ENCODE measurements around the gene STYXL1.

The STYXL1 gene

GRCh38 chr7:75991531-75992082 lies 56.2 kb downstream of the STYXL1 start:
- no peak for DNase-seq

GRCh38 chr7:75989500-75990388 lies 58.1 kb downstream of the STYXL1 start:
- DNase-seq = no peak

- DNase-seq = no peak
These were observed 59.0 kb downstream of the STYXL1 start for GRCh38 chr7:75988568-75989499.

- no peak for DNase-seq
These were observed 59.8 kb downstream of the STYXL1 start for GRCh38 chr7:75987805-75988567.

- DNase-seq = no peak
These were observed 60.6 kb downstream of the STYXL1 start for GRCh38 chr7:75987026-75987804.

GRCh38 chr7:75986147-75986781 lies 61.5 kb downstream of the STYXL1 start:
- DNase-seq = no peak

- no peak for DNase-seq
These were observed 62.2 kb downstream of the STYXL1 start for GRCh38 chr7:75985518-75986146.

GRCh38 chr7:75985009-75985517 lies 62.7 kb downstream of the STYXL1 start:
- no peak for DNase-seq

- DNase-seq = no peak
These were observed 63.4 kb downstream of the STYXL1 start for GRCh38 chr7:75984130-75985008.

GRCh38 chr7:75983471-75984129 lies 64.2 kb downstream of the STYXL1 start:
- DNase-seq = no peak

- DNase-seq = no peak
These were observed 65.3 kb downstream of the STYXL1 start for GRCh38 chr7:75982306-75983064.

GRCh38 chr7:75981453-75982305 lies 66.1 kb downstream of the STYXL1 start:
- no peak for DNase-seq

- no peak for DNase-seq
These were observed 66.7 kb downstream of the STYXL1 start for GRCh38 chr7:75981203-75981452.

- DNase-seq = no peak
These were observed 67.2 kb downstream of the STYXL1 start for GRCh38 chr7:75980430-75981202.

- no peak for DNase-seq
These were observed 67.9 kb downstream of the STYXL1 start for GRCh38 chr7:75979759-75980429.

- peak; percentile 68 for DNase-seq
These were observed 70.1 kb downstream of the STYXL1 start for GRCh38 chr7:75977743-75978142.
